A204.1 (cell line): ENCODE measurements around the gene SLC4A1.

Experiments
- FAIRE-seq: peaks from 2 replicates; lab custom pipeline; 2012; peaks lifted over from hg19 to GRCh38; lab: Jason Lieb, UNC

Gene SLC4A1

DNA sequence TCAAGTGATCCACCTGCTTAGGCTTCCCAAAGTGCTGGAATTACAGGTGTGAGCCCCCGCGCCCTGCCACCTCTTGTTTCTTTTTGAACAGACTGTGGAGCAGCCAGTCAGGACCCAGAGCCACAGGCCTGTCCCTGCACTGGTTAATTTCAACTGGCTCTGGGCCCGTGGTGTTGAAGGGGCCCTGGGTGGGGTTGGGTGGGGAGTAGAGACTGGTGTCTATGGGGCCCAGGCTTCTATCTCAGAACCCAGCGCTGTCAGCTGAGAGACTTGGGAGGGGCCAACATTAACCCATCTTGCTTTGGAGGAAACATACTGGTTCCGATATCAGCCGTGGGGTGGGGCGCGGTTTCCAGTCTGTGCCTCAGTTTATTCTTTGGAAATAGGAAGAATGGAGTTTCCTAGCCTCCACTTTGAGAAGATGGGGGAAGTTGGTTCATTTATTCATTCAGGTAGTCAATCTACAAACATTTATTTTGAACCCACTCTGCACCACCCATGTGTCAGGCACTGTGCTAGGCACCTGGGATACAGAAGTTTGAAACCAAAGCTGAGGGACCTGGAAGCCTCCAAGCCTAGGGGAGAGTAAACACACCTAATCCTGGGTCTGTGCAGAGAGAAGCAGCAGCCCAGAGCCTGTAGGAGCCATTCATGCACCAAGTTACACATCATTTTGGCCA is 15.5 kb upstream of the SLC4A1 start:
- no peak for FAIRE-seq

- FAIRE-seq, result no peak
Measured at GRCh38 chr17:44282264-44282663, 14.3 kb upstream of the SLC4A1 start.

DNA sequence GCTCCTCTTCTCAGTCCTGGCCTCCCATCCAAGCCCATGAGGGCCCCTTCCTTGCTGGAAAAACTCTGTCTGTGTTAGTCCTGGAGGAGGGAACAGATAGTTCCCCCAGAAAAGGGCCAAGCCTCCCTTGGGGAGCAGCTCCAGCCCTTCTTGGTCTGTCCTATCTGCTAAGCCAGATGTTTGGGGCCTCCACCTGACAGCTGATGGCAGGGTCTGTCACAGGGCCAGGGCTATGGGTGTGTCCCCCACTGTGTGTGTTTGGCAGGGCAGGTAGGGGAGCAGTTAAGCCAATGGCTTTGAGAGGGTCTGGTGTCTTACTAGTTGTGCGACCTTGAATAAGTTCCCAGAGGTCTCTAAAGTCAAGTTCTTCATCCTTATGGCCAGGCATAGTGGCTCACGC is 13.6 kb upstream of the SLC4A1 start:
- FAIRE-seq, result no peak

DNA sequence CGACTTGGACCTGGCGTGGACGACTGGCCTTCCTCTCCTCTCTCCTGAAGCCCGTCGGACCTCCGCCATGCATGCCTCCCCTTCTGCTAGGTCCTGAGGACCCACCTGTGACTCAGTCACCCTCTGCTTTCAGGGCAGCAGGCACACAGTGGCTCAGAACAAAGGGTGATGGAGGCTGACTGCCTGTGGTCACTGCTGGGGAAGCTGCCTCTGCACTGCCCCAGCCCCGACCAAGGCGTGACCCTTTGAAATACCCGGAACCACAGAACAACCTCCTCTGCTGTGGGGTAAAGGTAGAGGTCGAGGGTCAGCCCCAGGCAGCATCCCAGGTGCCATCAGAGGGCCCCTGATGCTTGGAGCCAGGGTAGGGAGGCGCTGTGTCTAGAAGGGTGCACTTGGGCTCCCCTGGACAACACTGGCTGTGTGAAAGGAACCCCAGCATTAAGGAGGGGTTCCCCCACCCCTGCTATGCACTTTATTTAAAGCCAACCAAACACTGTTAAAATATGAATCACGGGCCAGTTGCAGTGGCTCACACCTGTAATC is 12.5 kb upstream of the SLC4A1 start:
- FAIRE-seq, result no peak

DNA sequence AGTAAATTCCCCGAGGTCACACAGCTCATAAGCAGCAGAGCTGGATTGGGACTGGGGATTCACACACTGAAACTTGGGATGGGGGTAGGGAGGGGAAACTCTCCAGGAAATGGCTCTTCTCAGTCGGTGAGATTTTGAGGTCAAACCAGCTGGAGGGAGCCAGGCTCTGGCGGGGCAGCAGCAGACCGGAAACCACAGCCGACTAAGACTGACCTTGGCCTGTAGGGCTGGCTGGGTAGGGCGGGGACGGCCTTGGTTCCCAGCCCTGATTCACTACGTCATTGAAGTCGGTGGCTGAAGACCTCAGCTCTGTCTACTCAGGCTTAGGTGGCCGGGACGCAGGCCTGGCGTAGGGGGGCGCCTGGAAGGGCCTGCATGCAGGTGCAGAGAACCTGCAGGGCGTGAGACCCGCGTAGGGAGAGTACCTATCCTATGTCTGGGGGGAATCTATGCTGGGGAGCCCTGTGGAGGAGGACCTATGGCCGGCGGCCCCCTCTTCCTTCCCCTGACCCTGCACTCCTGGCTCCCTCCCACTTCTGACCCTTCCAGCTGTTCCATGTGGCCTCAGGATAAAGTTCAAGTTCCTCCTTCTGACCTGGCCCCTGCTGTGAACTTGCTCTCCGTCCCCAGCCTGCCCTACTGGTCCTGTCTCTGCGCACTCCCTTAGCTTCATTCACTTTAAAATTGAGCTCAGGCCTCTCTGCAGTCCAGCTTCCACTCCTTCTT is 11.9 kb upstream of the SLC4A1 start:
- no peak for FAIRE-seq

GRCh38 chr17:44279346-44279665 is 11.4 kb upstream of the SLC4A1 start:
- no peak for FAIRE-seq

DNA sequence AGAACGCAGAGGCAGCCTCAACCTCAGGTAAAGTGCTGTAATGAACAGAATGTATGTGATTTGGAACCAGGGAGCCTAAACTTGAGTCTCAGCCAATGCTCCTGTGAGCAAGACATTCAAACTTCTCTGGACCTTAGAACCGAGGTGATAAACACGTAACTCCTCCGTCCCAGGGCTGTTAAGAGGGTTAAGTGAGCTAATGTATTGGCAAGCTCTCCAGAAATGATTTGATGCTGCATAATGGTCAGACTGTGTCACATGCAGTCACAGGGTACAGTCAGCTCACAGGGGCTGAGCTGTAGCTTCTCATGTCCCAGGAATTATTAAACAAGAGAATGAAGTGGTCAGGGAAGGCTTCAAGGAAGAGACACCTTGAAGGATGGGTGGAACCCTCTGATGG is 10.0 kb upstream of the SLC4A1 start:
- FAIRE-seq, result no peak

- FAIRE-seq, result no peak
Measured at GRCh38 chr17:44273607-44274006, 5.7 kb upstream of the SLC4A1 start.

GRCh38 chr17:44272954-44273353 is 5.0 kb upstream of the SLC4A1 start:
- FAIRE-seq, result no peak

DNA sequence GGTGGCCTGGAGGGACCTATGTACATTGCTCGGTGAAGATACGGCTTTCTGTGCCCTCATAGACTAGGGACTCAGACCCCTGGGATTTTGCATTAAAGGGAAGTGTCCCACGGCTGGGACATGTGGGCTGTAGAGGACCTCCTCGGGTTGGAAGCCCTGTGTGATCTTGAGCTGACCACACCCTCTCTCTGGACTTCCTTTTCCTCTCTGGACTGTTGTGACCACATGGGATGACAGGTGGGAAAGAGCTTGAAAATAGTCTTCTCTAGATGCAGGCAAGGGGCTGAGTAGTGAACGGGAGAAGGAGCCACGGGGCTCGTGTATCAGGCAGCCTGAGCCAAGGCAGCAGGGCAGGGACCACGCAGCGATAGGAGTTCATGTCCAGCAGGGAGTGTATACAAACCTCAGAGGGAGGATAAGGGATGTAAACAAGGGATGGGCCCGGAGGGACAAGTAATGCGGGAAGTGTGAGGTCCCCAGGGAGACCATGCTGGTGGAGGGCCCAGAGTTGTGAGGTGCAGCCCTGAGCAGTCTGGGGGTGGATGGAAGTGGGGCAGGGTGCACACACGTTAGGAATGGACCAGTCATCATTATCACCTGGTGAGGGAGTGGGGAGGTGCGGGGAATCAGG is 4.5 kb upstream of the SLC4A1 start:
- no peak for FAIRE-seq

- FAIRE-seq, result no peak
Measured at GRCh38 chr17:44269535-44270240, 1.8 kb upstream of the SLC4A1 start.

GRCh38 chr17:44268709-44269534 is 987 bp upstream of the SLC4A1 start:
- FAIRE-seq, result no peak

DNA sequence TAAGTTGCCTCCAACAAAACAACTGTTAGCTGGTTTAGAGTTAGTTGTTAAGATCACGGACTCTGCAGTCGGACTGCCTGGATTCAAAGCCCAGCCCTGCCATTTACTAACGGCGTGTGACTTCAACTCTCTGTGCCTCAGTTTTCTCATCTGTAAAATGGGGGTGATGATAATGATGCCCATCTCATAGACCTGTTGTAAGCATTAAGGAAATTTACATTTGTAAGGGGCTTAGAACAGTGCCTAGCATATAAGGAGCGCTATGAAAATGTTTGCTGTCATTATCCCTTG is 825 bp downstream of the SLC4A1 start:
- no peak for FAIRE-seq

GRCh38 chr17:44266402-44267164 is 1.4 kb downstream of the SLC4A1 start:
- no peak for FAIRE-seq

GRCh38 chr17:44263345-44263902 is 4.5 kb downstream of the SLC4A1 start:
- FAIRE-seq, result no peak

DNA sequence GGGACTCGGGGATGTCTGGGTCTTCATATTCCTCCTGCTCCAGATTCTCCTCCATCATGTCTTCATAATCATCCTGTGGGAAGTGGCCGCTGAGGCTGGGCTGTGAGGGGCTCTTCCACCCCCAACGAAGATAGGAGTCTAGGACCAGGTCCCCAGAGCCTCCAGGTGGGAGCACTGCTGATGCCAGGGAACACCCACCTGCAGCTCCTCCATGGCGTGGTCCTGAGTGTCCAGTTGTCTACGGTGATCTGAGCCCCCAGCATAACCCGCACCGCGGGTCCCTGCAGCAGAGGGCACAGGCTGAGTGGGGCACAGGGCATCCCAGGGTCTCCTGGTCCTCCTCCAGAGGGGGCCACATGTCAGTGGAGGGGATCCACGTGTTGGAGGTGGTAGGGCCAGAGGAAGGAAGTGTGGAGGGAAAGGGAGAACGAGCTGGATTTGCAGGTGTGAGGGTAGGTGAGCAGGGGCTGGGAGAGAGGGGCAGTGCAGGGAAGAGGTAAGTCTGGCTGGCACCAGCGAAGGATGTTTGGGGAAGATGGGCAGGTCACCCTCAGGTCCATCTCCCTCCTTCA is 5.2 kb downstream of the SLC4A1 start:
- no peak for FAIRE-seq

DNA sequence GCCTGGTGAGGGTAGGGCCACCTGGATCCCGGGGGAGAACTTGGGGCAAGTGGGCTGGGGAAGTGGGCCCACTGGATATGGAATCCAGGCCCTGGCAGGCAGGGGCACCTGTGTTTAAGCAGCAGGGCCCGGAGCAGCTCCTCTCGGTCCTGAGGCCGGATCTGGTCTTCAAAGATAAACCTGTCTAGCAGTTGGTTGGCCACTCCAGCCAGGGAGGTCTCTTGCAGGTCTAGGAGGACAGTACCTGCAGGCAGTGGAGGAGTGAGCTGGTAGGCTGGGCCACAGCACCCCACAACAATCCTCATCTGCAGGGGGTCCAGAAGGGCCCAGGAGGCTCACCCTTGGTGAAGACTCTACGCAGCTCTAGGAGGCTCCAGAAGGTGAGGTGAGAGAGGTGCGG is 7.6 kb downstream of the SLC4A1 start:
- FAIRE-seq, result no peak

- FAIRE-seq, result no peak
Measured at GRCh38 chr17:44258811-44259351, 9.1 kb downstream of the SLC4A1 start.

GRCh38 chr17:44257815-44258760 is 9.8 kb downstream of the SLC4A1 start:
- FAIRE-seq, result no peak
